Measurements from ENCODE around the gene IL1R2. TPM values are rescaled to one million over a fixed set of nuclear protein-coding genes. Genes with fewer than 3 reads are reported as not detected.

IL1R2 gene
- total and polyA plus RNA-seq, 2 of the 13 experiments (the other 11 are each of a cell fraction or from before 2014, with no cell fraction given): 3.6 to 7.3 TPM

GRCh38 chr2:102046135-102046986 lies 54.6 kb downstream of the IL1R2 start (continued):
- TF ChIP-seq RELA (CRISPR knock-in tag; IDR thresholded peaks at IDR 0.05): peak; percentile 91
- no peak for TF ChIP-seq KAT2B (IDR thresholded peaks at IDR 0.05; ENCODE audit: borderline replicate concordance, low read depth, low read length)
- TF ChIP-seq CSRNP1 (CRISPR knock-in tag; IDR thresholded peaks at IDR 0.05): peak; percentile 81; the same call in 1 of the 2 replicates
- peak; percentile 94 for TF ChIP-seq NR2F6 (IDR thresholded peaks at IDR 0.05)
- TF ChIP-seq NR2F6 (CRISPR knock-in tag; IDR thresholded peaks at IDR 0.05): peak; percentile 97
- TF ChIP-seq IRF9 (CRISPR knock-in tag; IDR thresholded peaks at IDR 0.05; ENCODE audit: borderline replicate concordance): peak; percentile 72
- TF ChIP-seq THAP8 (CRISPR knock-in tag; IDR thresholded peaks at IDR 0.05; ENCODE audit: borderline replicate concordance): no peak
- no peak for TF ChIP-seq GLI4 (CRISPR knock-in tag; IDR thresholded peaks at IDR 0.05; ENCODE audit: borderline replicate concordance)
- TF ChIP-seq ZNF160 (CRISPR knock-in tag; IDR thresholded peaks at IDR 0.05): peak; percentile 76; the same call in 1 of the 2 replicates
- no peak for TF ChIP-seq ZNF546 (CRISPR knock-in tag; conservative IDR thresholded peaks at IDR 0.05)
- no peak for TF ChIP-seq ZSCAN20 (CRISPR knock-in tag; IDR thresholded peaks at IDR 0.05; ENCODE audit: borderline replicate concordance)
- no peak for TF ChIP-seq ZNF841 (CRISPR knock-in tag; IDR thresholded peaks at IDR 0.05; ENCODE audit: borderline replicate concordance)
- TF ChIP-seq TSC22D2 (CRISPR knock-in tag; IDR thresholded peaks at IDR 0.05; ENCODE audit: borderline replicate concordance): peak; percentile 96
- peak; percentile 96 for TF ChIP-seq KDM1A (CRISPR knock-in tag; IDR thresholded peaks at IDR 0.05)
- TF ChIP-seq TOE1 (CRISPR knock-in tag; IDR thresholded peaks at IDR 0.05): peak; percentile 96
- no peak for TF ChIP-seq GRHL1 (CRISPR knock-in tag; conservative IDR thresholded peaks at IDR 0.05)
- peak; percentile 90 for TF ChIP-seq HINFP (CRISPR knock-in tag; IDR thresholded peaks at IDR 0.05; ENCODE audit: low read depth)
- TF ChIP-seq ZC3H4 (CRISPR knock-in tag; IDR thresholded peaks at IDR 0.05; ENCODE audit: borderline replicate concordance): no peak
- no peak for TF ChIP-seq ZNF282 (IDR thresholded peaks at IDR 0.05; ENCODE audit: partially characterized antibody)
- no peak for TF ChIP-seq MYNN (CRISPR knock-in tag; IDR thresholded peaks at IDR 0.05; ENCODE audit: low read depth)
- TF ChIP-seq ETS1 (CRISPR knock-in tag; IDR thresholded peaks at IDR 0.05): no peak
- TF ChIP-seq ZNF34 (CRISPR knock-in tag; IDR thresholded peaks at IDR 0.05; ENCODE audit: borderline replicate concordance): no peak
